ENCODE data around the gene GJD4.

The GJD4 gene

GRCh38 chr10:35585903-35586535, 19.1 kb upstream of the GJD4 start:
- no peak overlapping the region for H3K27ac Mint-ChIP-seq
- DNase-seq (ENCODE audit: low spot score) = no peak
- H3K9me3 Mint-ChIP-seq = no peaks in the 10 kb centered on the region
- H3K36me3 Mint-ChIP-seq (ENCODE audit: low read depth) = no peaks in the 10 kb centered on the region
- peaks cover 2% of the 10 kb centered on the region for H3K27me3 Mint-ChIP-seq (ENCODE audit: low read depth)
- no peak overlapping the region for H3K4me3 Mint-ChIP-seq
- H3K4me1 Mint-ChIP-seq (ENCODE audit: low read depth) = no peaks in the 10 kb centered on the region

- Mint-ChIP-seq H3K4me3 (no peak overlapping the region), H3K27me3 (ENCODE audit: low read depth) (peaks cover 7% of the 10 kb centered on the region), H3K4me1 (ENCODE audit: low read depth) (no peaks in the 10 kb centered on the region), H3K36me3 (ENCODE audit: low read depth) (no peaks in the 10 kb centered on the region), H3K9me3 (peaks cover 9% of the 10 kb centered on the region), H3K27ac (no peak overlapping the region)
- DNase-seq (ENCODE audit: low spot score) = no peak
These were observed 16.3 kb upstream of the GJD4 start for GRCh38 chr10:35588836-35589235.

GRCh38 chr10:35592441-35592840, 12.7 kb upstream of the GJD4 start:
- H3K27ac Mint-ChIP-seq = no peak overlapping the region

GRCh38 chr10:35594115-35595079, 10.7 kb upstream of the GJD4 start:
- Mint-ChIP-seq H3K27me3 (ENCODE audit: low read depth) (peaks cover 5% of the 10 kb centered on the region), H3K9me3 (peaks cover 9% of the 10 kb centered on the region), H3K27ac (no peak overlapping the region), H3K4me1 (ENCODE audit: low read depth) (no peaks in the 10 kb centered on the region), H3K36me3 (ENCODE audit: low read depth) (no peaks in the 10 kb centered on the region), H3K4me3 (no peak overlapping the region)
- no peak for DNase-seq (ENCODE audit: low spot score)

More at GRCh38 chr10:35592441-35592840, 12.7 kb upstream of the GJD4 start:
- no peak for DNase-seq (ENCODE audit: low spot score)
- Mint-ChIP-seq H3K9me3 (peaks cover 9% of the 10 kb centered on the region), H3K27me3 (ENCODE audit: low read depth) (peaks cover 7% of the 10 kb centered on the region), H3K4me3 (no peak overlapping the region), H3K36me3 (ENCODE audit: low read depth) (no peaks in the 10 kb centered on the region), H3K4me1 (ENCODE audit: low read depth) (no peaks in the 10 kb centered on the region)

GRCh38 chr10:35595106-35595505, 10.0 kb upstream of the GJD4 start:
- Mint-ChIP-seq H3K27me3 (ENCODE audit: low read depth) (peaks cover 7% of the 10 kb centered on the region), H3K4me1 (ENCODE audit: low read depth) (no peaks in the 10 kb centered on the region), H3K36me3 (ENCODE audit: low read depth) (no peaks in the 10 kb centered on the region), H3K27ac (no peak overlapping the region), H3K4me3 (no peak overlapping the region), H3K9me3 (peaks cover 9% of the 10 kb centered on the region)
- no peak for DNase-seq (ENCODE audit: low spot score)

GRCh38 chr10:35598379-35598778, 6.8 kb upstream of the GJD4 start:
- no peaks in the 10 kb centered on the region for H3K36me3 Mint-ChIP-seq (ENCODE audit: low read depth)
- no peak overlapping the region for H3K4me3 Mint-ChIP-seq
- H3K27ac Mint-ChIP-seq = no peak overlapping the region
- H3K4me1 Mint-ChIP-seq (ENCODE audit: low read depth) = no peaks in the 10 kb centered on the region
- H3K27me3 Mint-ChIP-seq (ENCODE audit: low read depth) = peaks cover 2% of the 10 kb centered on the region
- DNase-seq (ENCODE audit: low spot score) = no peak
- H3K9me3 Mint-ChIP-seq = no peaks in the 10 kb centered on the region

GRCh38 chr10:35600193-35600592, 4.9 kb upstream of the GJD4 start:
- Mint-ChIP-seq H3K27ac (no peak overlapping the region), H3K27me3 (ENCODE audit: low read depth) (peaks cover 8% of the 10 kb centered on the region), H3K4me3 (no peak overlapping the region), H3K36me3 (ENCODE audit: low read depth) (no peaks in the 10 kb centered on the region), H3K4me1 (ENCODE audit: low read depth) (no peaks in the 10 kb centered on the region), H3K9me3 (no peaks in the 10 kb centered on the region)
- no peak for DNase-seq (ENCODE audit: low spot score)

GRCh38 chr10:35606430-35606829, 1.3 kb downstream of the GJD4 start:
- Mint-ChIP-seq H3K27ac (no peak overlapping the region), H3K36me3 (ENCODE audit: low read depth) (no peaks in the 10 kb centered on the region), H3K4me3 (no peak overlapping the region), H3K27me3 (ENCODE audit: low read depth) (peaks cover 25% of the 10 kb centered on the region), H3K4me1 (ENCODE audit: low read depth) (peaks cover 5% of the 10 kb centered on the region), H3K9me3 (no peaks in the 10 kb centered on the region)
- no peak for DNase-seq (ENCODE audit: low spot score)

- H3K4me1 Mint-ChIP-seq (ENCODE audit: low read depth) = peaks cover 5% of the 10 kb centered on the region
- peak overlapping the region; percentile 66 for H3K4me3 Mint-ChIP-seq
- H3K27ac Mint-ChIP-seq = no peak overlapping the region
- no peaks in the 10 kb centered on the region for H3K9me3 Mint-ChIP-seq
- H3K27me3 Mint-ChIP-seq (ENCODE audit: low read depth) = peaks cover 25% of the 10 kb centered on the region
- no peaks in the 10 kb centered on the region for H3K36me3 Mint-ChIP-seq (ENCODE audit: low read depth)
- DNase-seq (ENCODE audit: low spot score) = no peak
These were observed 2.6 kb downstream of the GJD4 start for GRCh38 chr10:35607475-35608327.

- Mint-ChIP-seq H3K36me3 (ENCODE audit: low read depth) (no peaks in the 10 kb centered on the region), H3K9me3 (no peaks in the 10 kb centered on the region), H3K27ac (no peak overlapping the region), H3K27me3 (ENCODE audit: low read depth) (peaks cover 25% of the 10 kb centered on the region), H3K4me3 (no peak overlapping the region), H3K4me1 (ENCODE audit: low read depth) (peaks cover 5% of the 10 kb centered on the region)
- no peak for DNase-seq (ENCODE audit: low spot score)
These were observed 3.2 kb downstream of the GJD4 start for GRCh38 chr10:35608328-35608672.

GRCh38 chr10:35611750-35612149, 6.6 kb downstream of the GJD4 start:
- Mint-ChIP-seq H3K27ac (no peak overlapping the region), H3K9me3 (no peaks in the 10 kb centered on the region), H3K27me3 (ENCODE audit: low read depth) (peaks cover 19% of the 10 kb centered on the region), H3K4me1 (ENCODE audit: low read depth) (peaks cover 5% of the 10 kb centered on the region), H3K36me3 (ENCODE audit: low read depth) (no peaks in the 10 kb centered on the region), H3K4me3 (no peak overlapping the region)
- DNase-seq (ENCODE audit: low spot score) = no peak

- peaks cover under 1% of the 10 kb centered on the region for H3K4me1 Mint-ChIP-seq (ENCODE audit: low read depth)
- no peaks in the 10 kb centered on the region for H3K9me3 Mint-ChIP-seq
- H3K27me3 Mint-ChIP-seq (ENCODE audit: low read depth) = peaks cover 12% of the 10 kb centered on the region
- no peak for DNase-seq (ENCODE audit: low spot score)
- H3K36me3 Mint-ChIP-seq (ENCODE audit: low read depth) = no peaks in the 10 kb centered on the region
- no peak overlapping the region for H3K4me3 Mint-ChIP-seq
- H3K27ac Mint-ChIP-seq = no peak overlapping the region
These were observed 7.4 kb downstream of the GJD4 start for GRCh38 chr10:35612385-35613106.

- H3K9me3 Mint-ChIP-seq = no peaks in the 10 kb centered on the region
- peaks cover 12% of the 10 kb centered on the region for H3K27me3 Mint-ChIP-seq (ENCODE audit: low read depth)
- DNase-seq (ENCODE audit: low spot score) = no peak
- no peaks in the 10 kb centered on the region for H3K36me3 Mint-ChIP-seq (ENCODE audit: low read depth)
- H3K4me3 Mint-ChIP-seq = no peak overlapping the region
- H3K4me1 Mint-ChIP-seq (ENCODE audit: low read depth) = no peaks in the 10 kb centered on the region
- H3K27ac Mint-ChIP-seq = no peak overlapping the region
These were observed 7.9 kb downstream of the GJD4 start for GRCh38 chr10:35613107-35613440.
